MM.1S (cell line): ENCODE measurements around the gene SLC25A46.

Experiments used
- CTCF ChIP-seq: fragments of 300-600 bp; sonication (generic); IDR thresholded peaks from 2 replicates; pipeline ENCODE4 v1.5.1; 2016; ENCODE audit warnings: antibody characterized with exemption, low read length, mixed read lengths
- EZH2 ChIP-seq: fragments of 300-600 bp; sonication (generic); optimal IDR thresholded peaks from 2 replicates; pipeline ENCODE3; 2017; ENCODE audit warnings: low read depth, mild to moderate bottlenecking, antibody characterized with exemption, low read length, mixed read lengths

DNA sequence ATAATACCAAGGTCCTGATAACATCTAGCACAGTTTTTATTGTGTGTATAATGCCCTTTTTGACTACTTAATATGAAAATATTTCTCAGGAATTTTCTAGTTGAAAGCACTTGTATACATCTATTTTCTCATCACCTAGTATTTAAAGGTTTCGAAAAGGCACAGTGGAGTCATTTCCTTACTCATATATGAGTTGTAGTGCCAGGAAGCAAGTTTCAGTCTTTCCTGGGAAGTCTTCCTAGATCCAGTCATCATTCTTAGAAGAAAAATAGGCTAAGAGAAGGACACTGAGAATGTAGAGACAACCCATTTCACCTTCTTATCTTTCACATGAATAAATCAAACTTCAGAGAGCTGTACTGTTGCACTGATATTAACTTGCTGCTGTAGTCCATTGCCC, 70.2 kb downstream of the SLC25A46 start:
- TF ChIP-seq CTCF (no peak), EZH2 (no peak)
